ENCODE data around the gene POMGNT1. TPM values are rescaled to one million over a fixed set of nuclear protein-coding genes. Genes with fewer than 3 reads are reported as not detected.

POMGNT1 gene
- total and polyA plus RNA-seq, 2 of the 13 experiments (the other 11 are each of a cell fraction or from before 2014, with no cell fraction given) = 33.9 to 46.8 TPM

DNA sequence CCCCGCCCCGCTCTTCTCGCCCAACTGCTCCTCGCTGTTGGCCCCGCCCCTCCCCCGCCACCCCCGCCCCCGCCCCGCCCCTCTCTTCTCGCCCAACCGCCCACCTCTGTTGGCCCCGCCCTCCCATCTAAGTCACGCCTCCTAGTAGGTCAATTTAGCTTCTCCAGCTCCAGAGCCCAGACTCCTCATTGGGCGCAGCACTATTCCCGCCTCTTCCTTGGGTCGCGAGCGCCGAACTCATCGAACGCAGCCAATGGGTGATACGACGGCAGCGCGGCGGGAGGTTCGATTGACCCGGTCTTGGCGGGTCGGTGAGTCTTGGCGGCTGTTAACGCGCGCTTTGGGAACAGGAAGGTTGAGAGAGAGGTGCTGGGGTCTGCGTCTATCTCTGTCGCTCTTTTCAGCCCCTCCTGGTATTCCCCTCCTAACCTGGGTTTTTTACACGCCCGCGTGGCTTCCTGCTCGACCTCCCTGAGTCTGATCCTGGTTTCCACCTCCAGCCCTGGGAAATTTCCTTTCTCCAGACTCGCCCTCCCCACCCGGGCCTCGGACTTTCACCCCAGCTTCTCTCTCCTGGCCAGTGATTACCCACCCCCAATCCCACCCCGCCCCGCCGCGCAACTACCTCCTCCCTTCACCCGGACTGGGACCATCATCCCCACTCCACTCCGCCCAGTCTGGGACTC, 49.3 kb upstream of the POMGNT1 start, which contains the start of gene RAD54L (continued):
- TF ChIP-seq, protein P1, sequence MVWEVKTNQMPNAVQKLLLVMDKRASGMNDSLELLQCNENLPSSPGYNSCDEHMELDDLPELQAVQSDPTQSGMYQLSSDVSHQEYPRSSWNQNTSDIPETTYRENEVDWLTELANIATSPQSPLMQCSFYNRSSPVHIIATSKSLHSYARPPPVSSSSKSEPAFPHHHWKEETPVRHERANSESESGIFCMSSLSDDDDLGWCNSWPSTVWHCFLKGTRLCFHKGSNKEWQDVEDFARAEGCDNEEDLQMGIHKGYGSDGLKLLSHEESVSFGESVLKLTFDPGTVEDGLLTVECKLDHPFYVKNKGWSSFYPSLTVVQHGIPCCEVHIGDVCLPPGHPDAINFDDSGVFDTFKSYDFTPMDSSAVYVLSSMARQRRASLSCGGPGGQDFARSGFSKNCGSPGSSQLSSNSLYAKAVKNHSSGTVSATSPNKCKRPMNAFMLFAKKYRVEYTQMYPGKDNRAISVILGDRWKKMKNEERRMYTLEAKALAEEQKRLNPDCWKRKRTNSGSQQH (CRISPR knock-in tag; IDR thresholded peaks at IDR 0.05; ENCODE audit: low read depth) = peak; percentile 97
- TF ChIP-seq WIZ (CRISPR knock-in tag; IDR thresholded peaks at IDR 0.05) = no peak
- peak; percentile 89; the same call in 1 of the 2 replicates for TF ChIP-seq ZSCAN21 (CRISPR knock-in tag; IDR thresholded peaks at IDR 0.05; ENCODE audit: borderline replicate concordance)
- peak; percentile 71; the same call in 1 of the 2 replicates for TF ChIP-seq ZNF564 (CRISPR knock-in tag; IDR thresholded peaks at IDR 0.05)
- peak; percentile 23 for TF ChIP-seq ZEB1 (IDR thresholded peaks at IDR 0.05; ENCODE audit: insufficient replicate concordance, low read depth)
- TF ChIP-seq, protein P2, sequence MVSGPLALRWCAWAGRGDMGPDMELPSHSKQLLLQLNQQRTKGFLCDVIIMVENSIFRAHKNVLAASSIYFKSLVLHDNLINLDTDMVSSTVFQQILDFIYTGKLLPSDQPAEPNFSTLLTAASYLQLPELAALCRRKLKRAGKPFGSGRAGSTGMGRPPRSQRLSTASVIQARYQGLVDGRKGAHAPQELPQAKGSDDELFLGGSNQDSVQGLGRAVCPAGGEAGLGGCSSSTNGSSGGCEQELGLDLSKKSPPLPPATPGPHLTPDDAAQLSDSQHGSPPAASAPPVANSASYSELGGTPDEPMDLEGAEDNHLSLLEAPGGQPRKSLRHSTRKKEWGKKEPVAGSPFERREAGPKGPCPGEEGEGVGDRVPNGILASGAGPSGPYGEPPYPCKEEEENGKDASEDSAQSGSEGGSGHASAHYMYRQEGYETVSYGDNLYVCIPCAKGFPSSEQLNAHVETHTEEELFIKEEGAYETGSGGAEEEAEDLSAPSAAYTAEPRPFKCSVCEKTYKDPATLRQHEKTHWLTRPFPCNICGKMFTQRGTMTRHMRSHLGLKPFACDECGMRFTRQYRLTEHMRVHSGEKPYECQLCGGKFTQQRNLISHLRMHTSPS (CRISPR knock-in tag; IDR thresholded peaks at IDR 0.05; ENCODE audit: low read depth) = no peak
- no peak for TF ChIP-seq ESRRA (CRISPR knock-in tag; IDR thresholded peaks at IDR 0.05; ENCODE audit: low read depth)
- no peak for TF ChIP-seq ZNF382 (CRISPR knock-in tag; IDR thresholded peaks at IDR 0.05; ENCODE audit: borderline replicate concordance)
- TF ChIP-seq, protein P3, sequence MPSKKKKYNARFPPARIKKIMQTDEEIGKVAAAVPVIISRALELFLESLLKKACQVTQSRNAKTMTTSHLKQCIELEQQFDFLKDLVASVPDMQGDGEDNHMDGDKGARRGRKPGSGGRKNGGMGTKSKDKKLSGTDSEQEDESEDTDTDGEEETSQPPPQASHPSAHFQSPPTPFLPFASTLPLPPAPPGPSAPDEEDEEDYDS (CRISPR knock-in tag; IDR thresholded peaks at IDR 0.05) = peak; percentile 70; the same call in 1 of the 2 replicates
- no peak for TF ChIP-seq ZNF260 (CRISPR knock-in tag; IDR thresholded peaks at IDR 0.05; ENCODE audit: borderline replicate concordance, low read depth)
- TF ChIP-seq RAD51 (IDR thresholded peaks at IDR 0.05; ENCODE audit: borderline replicate concordance) = no peak
- TF ChIP-seq SPEN (CRISPR knock-in tag; IDR thresholded peaks at IDR 0.05; ENCODE audit: low read depth) = peak; percentile 78
- peak; percentile 94 for TF ChIP-seq ZNF589 (CRISPR knock-in tag; conservative IDR thresholded peaks at IDR 0.05)
- peak; percentile 77; the same call in 1 of the 2 replicates for TF ChIP-seq ZNF724P (CRISPR knock-in tag; IDR thresholded peaks at IDR 0.05; ENCODE audit: borderline replicate concordance)
- TF ChIP-seq, protein P4, sequence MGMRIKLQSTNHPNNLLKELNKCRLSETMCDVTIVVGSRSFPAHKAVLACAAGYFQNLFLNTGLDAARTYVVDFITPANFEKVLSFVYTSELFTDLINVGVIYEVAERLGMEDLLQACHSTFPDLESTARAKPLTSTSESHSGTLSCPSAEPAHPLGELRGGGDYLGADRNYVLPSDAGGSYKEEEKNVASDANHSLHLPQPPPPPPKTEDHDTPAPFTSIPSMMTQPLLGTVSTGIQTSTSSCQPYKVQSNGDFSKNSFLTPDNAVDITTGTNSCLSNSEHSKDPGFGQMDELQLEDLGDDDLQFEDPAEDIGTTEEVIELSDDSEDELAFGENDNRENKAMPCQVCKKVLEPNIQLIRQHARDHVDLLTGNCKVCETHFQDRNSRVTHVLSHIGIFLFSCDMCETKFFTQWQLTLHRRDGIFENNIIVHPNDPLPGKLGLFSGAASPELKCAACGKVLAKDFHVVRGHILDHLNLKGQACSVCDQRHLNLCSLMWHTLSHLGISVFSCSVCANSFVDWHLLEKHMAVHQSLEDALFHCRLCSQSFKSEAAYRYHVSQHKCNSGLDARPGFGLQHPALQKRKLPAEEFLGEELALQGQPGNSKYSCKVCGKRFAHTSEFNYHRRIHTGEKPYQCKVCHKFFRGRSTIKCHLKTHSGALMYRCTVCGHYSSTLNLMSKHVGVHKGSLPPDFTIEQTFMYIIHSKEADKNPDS (CRISPR knock-in tag; IDR thresholded peaks at IDR 0.05) = no peak
- TF ChIP-seq, protein P5, sequence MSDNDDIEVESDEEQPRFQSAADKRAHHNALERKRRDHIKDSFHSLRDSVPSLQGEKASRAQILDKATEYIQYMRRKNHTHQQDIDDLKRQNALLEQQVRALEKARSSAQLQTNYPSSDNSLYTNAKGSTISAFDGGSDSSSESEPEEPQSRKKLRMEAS (IDR thresholded peaks at IDR 0.05) = peak; percentile 74
- TF ChIP-seq ZSCAN20 (CRISPR knock-in tag; IDR thresholded peaks at IDR 0.05; ENCODE audit: borderline replicate concordance) = no peak
- TF ChIP-seq HOXA5 (CRISPR knock-in tag; IDR thresholded peaks at IDR 0.05) = no peak; the same call in 1 of the 2 replicates
- peak; percentile 59 for TF ChIP-seq RBFOX2 (IDR thresholded peaks at IDR 0.05; ENCODE audit: low read depth, low read length)
- TF ChIP-seq, protein P6, sequence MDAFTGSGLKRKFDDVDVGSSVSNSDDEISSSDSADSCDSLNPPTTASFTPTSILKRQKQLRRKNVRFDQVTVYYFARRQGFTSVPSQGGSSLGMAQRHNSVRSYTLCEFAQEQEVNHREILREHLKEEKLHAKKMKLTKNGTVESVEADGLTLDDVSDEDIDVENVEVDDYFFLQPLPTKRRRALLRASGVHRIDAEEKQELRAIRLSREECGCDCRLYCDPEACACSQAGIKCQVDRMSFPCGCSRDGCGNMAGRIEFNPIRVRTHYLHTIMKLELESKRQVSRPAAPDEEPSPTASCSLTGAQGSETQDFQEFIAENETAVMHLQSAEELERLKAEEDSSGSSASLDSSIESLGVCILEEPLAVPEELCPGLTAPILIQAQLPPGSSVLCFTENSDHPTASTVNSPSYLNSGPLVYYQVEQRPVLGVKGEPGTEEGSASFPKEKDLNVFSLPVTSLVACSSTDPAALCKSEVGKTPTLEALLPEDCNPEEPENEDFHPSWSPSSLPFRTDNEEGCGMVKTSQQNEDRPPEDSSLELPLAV (CRISPR knock-in tag; conservative IDR thresholded peaks at IDR 0.05; ENCODE audit: low read depth) = peak; percentile 80; the same call in 1 of the 2 replicates
- peak; percentile 56; the same call in 1 of the 2 replicates for TF ChIP-seq ZNF264 (CRISPR knock-in tag; IDR thresholded peaks at IDR 0.05)

Measured in HepG2 (cell line).